Activated CD8-positive, alpha-beta memory T cell treated with anti-CD3 and anti-CD28 coated beads, Interleukin-2, amount 50 U/mL, for 1 hour (primary cell): ENCODE measurements around the gene SCAMP4.

Experiments
- DNase-seq: peaks from one replicate; pipeline ENCODE4 v3.0.0-alpha.2; 2020; ENCODE audit errors: extremely low read depth

Gene SCAMP4

GRCh38 chr19:1912760-1913505 lies 7.7 kb downstream of the SCAMP4 start:
- DNase-seq = no peak

- DNase-seq = no peak
Measured at GRCh38 chr19:1913781-1914577, 8.8 kb downstream of the SCAMP4 start.

- no peak for DNase-seq
Measured at GRCh38 chr19:1914826-1915341, 9.7 kb downstream of the SCAMP4 start.

GRCh38 chr19:1917146-1917545 lies 11.9 kb downstream of the SCAMP4 start:
- DNase-seq = no peak

- DNase-seq = no peak
Measured at GRCh38 chr19:1917926-1918325, 12.7 kb downstream of the SCAMP4 start.

- no peak for DNase-seq
Measured at GRCh38 chr19:1918975-1919374, 13.8 kb downstream of the SCAMP4 start.

GRCh38 chr19:1920644-1921043 lies 15.4 kb downstream of the SCAMP4 start:
- no peak for DNase-seq

GRCh38 chr19:1921326-1921725 lies 16.1 kb downstream of the SCAMP4 start:
- DNase-seq = no peak

- no peak for DNase-seq
Measured at GRCh38 chr19:1921825-1922224, 16.6 kb downstream of the SCAMP4 start.

- no peak for DNase-seq
Measured at GRCh38 chr19:1922803-1923202, 17.6 kb downstream of the SCAMP4 start.

GRCh38 chr19:1923319-1923718 lies 18.1 kb downstream of the SCAMP4 start:
- no peak for DNase-seq

- DNase-seq = no peak
Measured at GRCh38 chr19:1924320-1924961, 19.2 kb downstream of the SCAMP4 start.

GRCh38 chr19:1925544-1925943 lies 20.3 kb downstream of the SCAMP4 start:
- DNase-seq = no peak

- no peak for DNase-seq
Measured at GRCh38 chr19:1929021-1929742, 24.0 kb downstream of the SCAMP4 start.

GRCh38 chr19:1931445-1931844 lies 26.2 kb downstream of the SCAMP4 start:
- DNase-seq = no peak

GRCh38 chr19:1932395-1932794 lies 27.2 kb downstream of the SCAMP4 start:
- no peak for DNase-seq

GRCh38 chr19:1933244-1933643 lies 28.0 kb downstream of the SCAMP4 start:
- no peak for DNase-seq

- DNase-seq = no peak
Measured at GRCh38 chr19:1933942-1934341, 28.7 kb downstream of the SCAMP4 start.

GRCh38 chr19:1935484-1936208 lies 30.4 kb downstream of the SCAMP4 start:
- DNase-seq = no peak

GRCh38 chr19:1936430-1936829 lies 31.2 kb downstream of the SCAMP4 start:
- DNase-seq = no peak
